ENCODE data around the gene NHSL2.

Gene NHSL2

DNA sequence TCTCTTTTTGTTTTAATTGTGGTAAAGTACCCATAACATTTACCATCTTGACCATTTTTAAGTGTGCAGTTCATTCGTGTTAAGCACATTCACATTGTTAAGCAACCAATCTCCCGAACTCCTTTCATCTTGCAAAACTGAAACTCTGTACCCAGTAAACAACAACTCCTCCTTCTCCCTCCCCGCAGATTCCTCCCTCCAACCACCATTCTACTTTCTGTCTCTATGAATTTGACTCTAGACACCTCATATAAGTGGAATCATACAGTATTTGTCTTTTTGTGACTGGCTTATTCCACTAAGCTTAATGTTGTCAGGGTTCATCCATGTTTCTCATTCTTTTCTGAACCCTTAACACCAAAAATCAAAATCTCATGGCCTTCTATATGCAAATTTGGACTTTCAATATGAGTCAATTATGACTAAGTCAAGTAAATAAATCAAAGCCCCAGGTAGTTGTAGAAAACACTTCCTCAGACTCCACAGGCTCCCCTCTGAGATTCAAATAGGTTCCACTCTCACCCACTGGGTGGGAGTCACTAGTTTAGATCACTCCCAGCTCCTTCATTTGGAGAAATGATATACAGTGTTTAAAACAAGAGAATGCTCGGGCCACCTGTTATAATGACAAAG is 230.8 kb downstream of the NHSL2 start:
- H3K4me3 Mint-ChIP-seq = no peak overlapping the region

DNA sequence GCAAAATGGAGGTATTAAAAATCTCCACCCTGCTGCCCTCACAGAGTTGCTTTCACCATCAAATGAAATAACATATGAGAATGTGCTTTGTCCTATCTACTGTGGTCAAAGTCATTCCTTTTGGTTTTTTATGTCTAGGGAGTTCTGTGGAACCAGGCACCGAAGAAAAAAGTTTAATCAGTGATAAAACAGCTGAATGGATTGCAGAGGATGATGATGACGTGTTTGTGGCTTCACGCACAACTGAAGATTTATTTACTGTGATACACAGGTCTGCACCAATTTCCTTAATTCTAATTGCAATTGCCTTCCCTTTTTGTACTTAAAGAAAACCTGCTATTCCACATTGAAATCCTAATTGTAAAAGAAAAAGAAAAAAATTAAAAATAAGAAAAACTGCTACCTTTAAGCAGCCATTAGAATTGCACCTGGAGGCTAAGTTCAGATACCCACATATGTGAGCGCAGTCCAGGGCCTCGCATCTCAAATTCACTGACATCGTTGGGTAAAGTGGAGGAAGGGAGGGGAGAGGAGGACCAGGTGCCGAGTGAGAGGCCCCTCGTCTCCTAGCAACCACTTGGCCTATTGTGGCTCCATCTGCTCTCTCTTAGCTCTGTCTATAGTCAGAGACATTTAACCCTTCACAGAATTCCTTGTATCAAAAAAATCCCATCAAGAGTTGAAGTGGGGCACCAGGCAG is 231.6 kb downstream of the NHSL2 start:
- peaks cover 38% of the 10 kb centered on the region for H3K36me3 Mint-ChIP-seq (ENCODE audit: low read depth)
- no peak overlapping the region for H3K4me3 Mint-ChIP-seq
- TF ChIP-seq, protein P1, sequence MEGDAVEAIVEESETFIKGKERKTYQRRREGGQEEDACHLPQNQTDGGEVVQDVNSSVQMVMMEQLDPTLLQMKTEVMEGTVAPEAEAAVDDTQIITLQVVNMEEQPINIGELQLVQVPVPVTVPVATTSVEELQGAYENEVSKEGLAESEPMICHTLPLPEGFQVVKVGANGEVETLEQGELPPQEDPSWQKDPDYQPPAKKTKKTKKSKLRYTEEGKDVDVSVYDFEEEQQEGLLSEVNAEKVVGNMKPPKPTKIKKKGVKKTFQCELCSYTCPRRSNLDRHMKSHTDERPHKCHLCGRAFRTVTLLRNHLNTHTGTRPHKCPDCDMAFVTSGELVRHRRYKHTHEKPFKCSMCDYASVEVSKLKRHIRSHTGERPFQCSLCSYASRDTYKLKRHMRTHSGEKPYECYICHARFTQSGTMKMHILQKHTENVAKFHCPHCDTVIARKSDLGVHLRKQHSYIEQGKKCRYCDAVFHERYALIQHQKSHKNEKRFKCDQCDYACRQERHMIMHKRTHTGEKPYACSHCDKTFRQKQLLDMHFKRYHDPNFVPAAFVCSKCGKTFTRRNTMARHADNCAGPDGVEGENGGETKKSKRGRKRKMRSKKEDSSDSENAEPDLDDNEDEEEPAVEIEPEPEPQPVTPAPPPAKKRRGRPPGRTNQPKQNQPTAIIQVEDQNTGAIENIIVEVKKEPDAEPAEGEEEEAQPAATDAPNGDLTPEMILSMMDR (IDR thresholded peaks at IDR 0.05; ENCODE audit: unreplicated experiment in 3 of 3) = no peak
- H3K27ac Mint-ChIP-seq = peak overlapping the region; percentile 63 to 94 (median 75)
- H3K9me3 Mint-ChIP-seq = peaks cover 11% of the 10 kb centered on the region
- peaks cover 6% of the 10 kb centered on the region for H3K4me1 Mint-ChIP-seq
- H3K27me3 Mint-ChIP-seq (ENCODE audit: low read depth) = no peaks in the 10 kb centered on the region

More for the DNA sequence above, 230.8 kb downstream of the NHSL2 start:
- Mint-ChIP-seq H3K36me3 (ENCODE audit: low read depth) (peaks cover 38% of the 10 kb centered on the region), H3K4me1 (peaks cover 6% of the 10 kb centered on the region), H3K27me3 (ENCODE audit: low read depth) (no peaks in the 10 kb centered on the region), H3K9me3 (peaks cover 11% of the 10 kb centered on the region), H3K27ac (peak overlapping the region in 1 of 3 experiments; percentile 63)
- TF ChIP-seq, protein P1 (IDR thresholded peaks at IDR 0.05; ENCODE audit: unreplicated experiment in 3 of 3) = no peak

DNA sequence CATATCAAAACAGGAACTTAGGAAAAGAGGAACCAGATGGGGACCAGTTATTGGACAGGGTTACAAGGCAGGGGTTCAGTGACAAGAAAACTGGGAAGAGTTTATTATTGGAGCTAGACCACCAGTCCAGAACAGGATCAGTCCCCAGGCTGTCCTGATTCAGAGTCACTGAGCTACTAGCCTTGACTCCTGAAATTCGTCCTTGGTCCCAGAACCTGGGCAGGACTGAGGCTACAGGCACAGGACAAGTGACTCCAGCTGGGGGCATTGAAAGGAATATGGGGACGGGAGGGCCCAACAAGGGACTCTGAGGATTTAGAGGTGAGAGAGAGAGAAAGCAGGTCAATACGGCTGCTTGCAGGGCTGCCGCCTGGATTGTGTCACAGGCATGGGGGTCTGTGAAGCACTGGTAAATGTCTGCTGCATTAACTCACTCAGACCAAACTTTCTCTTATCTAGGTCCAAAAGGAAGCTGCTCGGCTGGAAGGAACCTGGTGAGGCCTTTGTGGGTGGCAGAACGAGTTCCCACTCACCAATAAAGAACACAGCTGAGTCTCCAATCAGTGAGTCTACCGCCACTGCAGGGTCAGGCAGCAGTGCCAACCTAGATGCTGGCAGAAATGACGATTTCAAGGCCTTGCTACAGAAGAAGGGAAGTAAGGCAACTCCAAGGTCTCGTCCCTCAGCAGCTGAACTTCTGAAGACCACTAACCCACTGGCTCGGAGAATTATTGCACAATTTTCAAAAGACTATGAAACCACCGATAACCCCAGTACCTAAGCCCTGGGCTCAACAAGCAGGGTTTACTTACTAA is 232.4 kb downstream of the NHSL2 start:
- peaks cover 11% of the 10 kb centered on the region for H3K9me3 Mint-ChIP-seq
- peaks cover 37% of the 10 kb centered on the region for H3K36me3 Mint-ChIP-seq (ENCODE audit: low read depth)
- H3K27ac Mint-ChIP-seq = peak overlapping the region; percentile 63 to 94 (median 75)
- H3K4me3 Mint-ChIP-seq = no peak overlapping the region
- H3K4me1 Mint-ChIP-seq = peaks cover 6% of the 10 kb centered on the region
- no peaks in the 10 kb centered on the region for H3K27me3 Mint-ChIP-seq (ENCODE audit: low read depth)
- TF ChIP-seq, protein P1 (IDR thresholded peaks at IDR 0.05; ENCODE audit: unreplicated experiment in 3 of 3) = no peak

DNA sequence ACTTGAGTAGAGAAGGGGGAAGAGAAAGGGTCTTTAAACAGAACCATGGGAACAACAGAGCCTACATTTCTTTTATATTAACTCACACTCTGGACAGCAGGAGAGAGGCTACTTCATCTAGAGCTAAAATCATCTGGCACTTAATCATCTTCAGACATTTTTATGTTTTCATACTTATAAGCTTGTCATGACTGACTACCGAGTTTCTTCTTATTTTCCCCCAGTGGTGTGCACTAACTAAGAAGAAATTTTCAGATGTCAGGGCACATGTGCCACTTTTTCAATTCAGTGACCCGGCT is 232.9 kb downstream of the NHSL2 start:
- H3K9me3 Mint-ChIP-seq = peaks cover 11% of the 10 kb centered on the region
- H3K4me3 Mint-ChIP-seq = no peak overlapping the region
- H3K27me3 Mint-ChIP-seq (ENCODE audit: low read depth) = no peaks in the 10 kb centered on the region
- peak overlapping the region in 1 of 3 experiments; percentile 94 for H3K27ac Mint-ChIP-seq
- TF ChIP-seq, protein P1 (IDR thresholded peaks at IDR 0.05; ENCODE audit: unreplicated experiment in 3 of 3) = no peak
- H3K4me1 Mint-ChIP-seq = peaks cover 6% of the 10 kb centered on the region
- H3K36me3 Mint-ChIP-seq (ENCODE audit: low read depth) = peaks cover 35% of the 10 kb centered on the region

DNA sequence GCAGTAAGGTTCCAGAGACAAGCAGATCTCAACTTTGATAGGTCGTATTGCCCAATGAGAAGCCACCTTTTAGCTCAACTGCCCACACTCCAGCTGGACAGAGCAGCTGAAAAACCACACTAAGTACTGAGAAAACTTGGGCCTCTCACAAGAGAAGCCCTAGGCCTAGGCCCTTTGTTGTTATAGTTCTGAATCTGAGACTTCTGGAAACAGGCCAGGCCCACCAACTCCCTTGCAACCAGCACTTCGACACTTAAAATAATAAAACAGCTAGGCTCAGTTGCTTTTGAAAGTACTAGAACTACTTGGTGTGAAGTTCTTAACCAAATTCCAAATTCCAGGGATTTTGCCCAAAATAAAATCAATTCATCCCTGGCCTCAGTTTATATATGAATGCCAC is 234.5 kb downstream of the NHSL2 start:
- H3K9me3 Mint-ChIP-seq = peaks cover 6% of the 10 kb centered on the region
- TF ChIP-seq, protein P1 (IDR thresholded peaks at IDR 0.05; ENCODE audit: unreplicated experiment in 3 of 3) = no peak
- no peak overlapping the region for H3K4me3 Mint-ChIP-seq
- H3K4me1 Mint-ChIP-seq = peaks cover 6% of the 10 kb centered on the region
- H3K27ac Mint-ChIP-seq = no peak overlapping the region
- no peaks in the 10 kb centered on the region for H3K27me3 Mint-ChIP-seq (ENCODE audit: low read depth)
- H3K36me3 Mint-ChIP-seq (ENCODE audit: low read depth) = peaks cover 24% of the 10 kb centered on the region

All from nephron (organoid).